Placental epithelial cell (primary cell): ENCODE results near the gene SLC16A8. TPM values are rescaled to one million over a fixed set of nuclear protein-coding genes. Genes with fewer than 3 reads are reported as not detected.

Experiments
- total RNA-seq: library from RNA; depleted of rRNA; stranded (reverse); fragments of >200 nt; gene quantifications from 2 replicates; pipeline ENCODE4 v1.2.3, GENCODE V29; 2012

SLC16A8 gene, protein sequence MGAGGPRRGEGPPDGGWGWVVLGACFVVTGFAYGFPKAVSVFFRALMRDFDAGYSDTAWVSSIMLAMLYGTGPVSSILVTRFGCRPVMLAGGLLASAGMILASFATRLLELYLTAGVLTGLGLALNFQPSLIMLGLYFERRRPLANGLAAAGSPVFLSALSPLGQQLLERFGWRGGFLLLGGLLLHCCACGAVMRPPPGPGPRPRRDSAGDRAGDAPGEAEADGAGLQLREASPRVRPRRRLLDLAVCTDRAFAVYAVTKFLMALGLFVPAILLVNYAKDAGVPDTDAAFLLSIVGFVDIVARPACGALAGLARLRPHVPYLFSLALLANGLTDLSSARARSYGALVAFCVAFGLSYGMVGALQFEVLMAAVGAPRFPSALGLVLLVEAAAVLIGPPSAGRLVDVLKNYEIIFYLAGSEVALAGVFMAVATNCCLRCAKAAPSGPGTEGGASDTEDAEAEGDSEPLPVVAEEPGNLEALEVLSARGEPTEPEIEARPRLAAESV
- total RNA-seq, result 0.76 and 1.2 TPM in 2 replicates

DNA sequence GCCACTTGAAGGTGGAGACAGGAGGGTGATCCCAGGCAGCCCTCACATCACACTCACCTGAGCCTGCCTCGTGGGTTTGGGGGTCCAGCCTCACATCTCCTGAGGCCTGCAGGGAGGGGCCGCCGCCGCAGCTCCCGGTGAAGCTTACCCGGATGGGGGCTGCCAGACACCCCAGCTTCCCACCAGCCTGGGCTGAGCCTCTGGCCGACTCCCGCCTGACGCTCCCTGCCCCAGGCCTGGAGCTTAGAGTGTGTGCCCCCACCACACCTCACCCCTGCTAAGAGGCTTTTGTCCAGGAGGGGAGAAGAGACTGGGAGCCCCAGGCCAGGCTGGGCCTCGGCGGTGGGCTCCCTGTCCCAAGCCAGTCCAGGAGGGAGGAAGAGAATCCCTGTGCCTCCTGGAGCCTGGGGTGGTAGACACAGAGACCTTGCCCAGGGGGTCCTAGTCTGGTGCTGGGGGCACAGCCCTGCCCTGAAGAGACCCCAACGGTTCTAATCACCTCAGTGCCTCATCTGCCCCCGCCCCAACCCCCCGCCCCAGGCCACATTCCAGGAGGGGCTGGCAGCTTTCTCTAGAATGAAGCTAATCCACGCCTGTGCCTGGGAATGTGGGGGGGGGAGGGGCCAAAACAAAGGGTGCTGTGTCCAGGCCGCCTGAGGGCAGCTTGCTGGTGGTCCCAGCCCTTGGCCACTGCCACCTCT, at the start of gene SLC16A8:
SLC16A8 (minus strand) TSS at position 254 of the 701 bp plus-strand sequence. CDS start 1,311 bp downstream, outside the sequence.

DNA sequence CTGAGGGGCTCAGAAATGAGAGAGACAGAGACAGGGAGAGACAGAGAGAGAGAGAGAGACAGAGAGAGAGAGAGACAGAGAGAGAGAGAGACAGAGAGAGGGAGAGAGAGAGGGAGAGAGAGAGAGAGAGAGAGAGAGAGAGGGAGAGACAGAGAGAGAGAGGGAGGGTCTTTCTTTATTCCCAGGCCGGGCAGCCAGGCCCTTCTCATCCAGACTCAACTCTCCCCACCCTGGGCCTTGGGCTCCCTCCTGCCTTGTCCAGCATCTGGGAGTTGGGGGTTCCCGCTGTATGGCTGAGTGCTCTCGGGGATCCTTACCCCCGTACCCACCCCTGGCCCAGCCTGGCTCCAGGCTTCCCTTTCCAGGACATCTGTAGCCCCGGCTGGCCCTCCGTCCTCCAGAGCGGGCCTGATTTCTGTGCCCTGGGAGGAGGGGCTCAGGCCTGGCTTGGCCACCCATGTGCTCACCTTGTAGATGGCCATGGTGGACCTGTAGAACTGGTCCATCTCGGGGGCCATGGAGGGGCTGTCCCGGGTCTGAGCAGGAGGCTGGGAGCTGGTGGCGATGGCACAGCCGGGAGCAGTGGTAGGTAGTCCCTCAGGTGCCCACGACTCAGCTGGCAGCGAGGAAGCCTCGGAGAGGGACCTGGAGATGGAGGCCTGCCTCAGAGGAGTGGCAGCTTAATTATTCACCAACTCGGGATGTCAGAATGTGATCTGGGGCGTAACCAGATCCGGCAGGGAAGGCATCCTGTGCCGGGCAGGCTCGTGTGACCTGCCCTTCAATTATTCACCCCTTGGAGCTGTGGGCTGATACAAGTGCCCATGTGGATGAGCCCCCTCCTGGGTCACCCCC, 26.3 kb upstream of the SLC16A8 start, which contains the start of gene BAIAP2L2:
BAIAP2L2 (minus strand) TSS at position 677 of the 855 bp plus-strand sequence; CDS start at position 518, 159 bp downstream.

DNA sequence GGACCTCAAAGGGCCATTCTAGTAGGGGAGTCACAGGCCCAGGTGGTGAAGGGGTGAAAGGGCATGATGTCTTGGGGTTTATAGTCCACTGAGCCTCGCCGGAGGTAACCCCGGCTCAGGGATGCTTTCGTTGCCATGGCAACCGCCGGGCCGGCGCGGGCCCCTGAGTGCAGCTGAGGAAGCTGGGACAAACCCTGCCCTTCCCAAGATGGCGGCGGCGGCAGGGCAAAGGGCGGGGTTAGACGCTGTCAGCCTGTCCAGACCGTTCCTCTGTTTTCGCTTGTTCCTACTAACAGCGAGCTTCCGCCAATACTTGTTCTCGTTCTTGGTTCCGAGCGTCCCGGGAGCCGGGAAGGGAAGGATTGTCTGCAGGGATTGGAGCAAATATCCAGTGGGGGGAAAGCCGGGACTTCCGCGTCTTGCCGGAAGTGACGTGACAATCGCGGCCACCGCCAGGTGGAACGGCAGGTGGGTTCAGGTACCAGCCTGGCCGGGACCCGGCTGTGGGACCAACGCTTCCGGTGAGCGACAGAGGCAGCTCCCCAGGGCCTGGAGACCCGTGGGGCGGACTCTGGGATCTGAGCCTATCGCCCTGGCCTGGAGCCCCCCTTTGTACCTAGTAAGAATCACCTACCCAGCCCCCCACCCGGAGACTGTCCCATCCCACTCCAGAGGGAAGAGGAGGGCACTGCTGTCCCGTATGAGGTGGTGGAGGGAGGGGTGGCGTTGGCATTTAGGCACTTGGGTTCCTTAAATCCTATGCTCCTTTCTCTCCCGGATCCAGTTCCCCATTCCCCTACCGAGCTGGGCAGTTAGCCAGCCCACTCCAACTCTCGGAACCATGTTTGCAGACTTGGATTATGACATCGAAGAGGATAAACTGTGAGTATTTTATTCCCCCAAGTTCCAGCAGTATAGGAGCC, 26.8 kb downstream of the SLC16A8 start, which contains the start of gene PICK1:
PICK1 (plus strand) TSS at position 436 of the 923 bp plus-strand sequence; CDS start at position 842, 406 bp downstream.

Other genes with a start within 250 kb of the SLC16A8 start
- gene ANKRD54, start 239.8 kb downstream of the SLC16A8 start, total RNA-seq, result 23.9 and 35.5 TPM in 2 replicates
- gene EIF3L, start 234.8 kb downstream of the SLC16A8 start, total RNA-seq, result 327 and 350 TPM in 2 replicates
- 106 and 183 TPM in 2 replicates for gene MICALL1, start 177.9 kb downstream of the SLC16A8 start, total RNA-seq
- under 0.01 TPM in 1 of 2 replicates, not detected in the other for gene C22orf23, start 130.6 kb downstream of the SLC16A8 start, total RNA-seq
- 28.8 and 31.0 TPM in 2 replicates for gene POLR2F, start 130.5 kb downstream of the SLC16A8 start, total RNA-seq
- not detected in 2 replicates for gene SOX10, start 99.6 kb downstream of the SLC16A8 start, total RNA-seq
- gene PICK1, start 26.8 kb downstream of the SLC16A8 start, total RNA-seq, result 20.0 and 26.4 TPM in 2 replicates
- gene BAIAP2L2, start 26.5 kb upstream of the SLC16A8 start, total RNA-seq, result under 0.01 TPM in 1 of 2 replicates, not detected in the other
- gene PLA2G6, start 97.6 kb upstream of the SLC16A8 start, total RNA-seq, result 17.4 and 48.3 TPM in 2 replicates
- gene MAFF, start 117.8 kb upstream of the SLC16A8 start, total RNA-seq, result 6.7 and 8.2 TPM in 2 replicates
- gene TMEM184B, start 188.8 kb upstream of the SLC16A8 start, total RNA-seq, result 27.5 and 81.4 TPM in 2 replicates
- 111 and 139 TPM in 2 replicates for gene CSNK1E, start 233.2 kb upstream of the SLC16A8 start, total RNA-seq